Stromal cell of bone marrow (primary cell): Measurements from ENCODE around the gene WWTR1.
A peak's percentile ranks its signal among the peaks of the same experiment; 100 is the strongest.

Experiments used
- DNase-seq: peaks from one replicate; pipeline ENCODE4 v3.0.0-alpha.2; 2012; ENCODE audit warnings: low read depth

WWTR1 gene

GRCh38 chr3:149654188-149654601 lies 3.6 kb downstream of the WWTR1 start:
- DNase-seq: no peak

- DNase-seq: no peak
Observed at GRCh38 chr3:149653564-149653963, 4.3 kb downstream of the WWTR1 start.

GRCh38 chr3:149653136-149653535 lies 4.7 kb downstream of the WWTR1 start:
- no peak for DNase-seq

GRCh38 chr3:149650828-149651227 lies 7.0 kb downstream of the WWTR1 start:
- DNase-seq: no peak

GRCh38 chr3:149648525-149648924 lies 9.3 kb downstream of the WWTR1 start:
- no peak for DNase-seq

GRCh38 chr3:149647812-149648211 lies 10.0 kb downstream of the WWTR1 start:
- DNase-seq: no peak

- no peak for DNase-seq
Observed at GRCh38 chr3:149647285-149647684, 10.5 kb downstream of the WWTR1 start.

- DNase-seq: no peak
Observed at GRCh38 chr3:149646181-149646766, 11.6 kb downstream of the WWTR1 start.

- no peak for DNase-seq
Observed at GRCh38 chr3:149643963-149644362, 13.9 kb downstream of the WWTR1 start.

GRCh38 chr3:149643482-149643798 lies 14.4 kb downstream of the WWTR1 start:
- DNase-seq: no peak

GRCh38 chr3:149640976-149641728 lies 16.7 kb downstream of the WWTR1 start:
- DNase-seq: no peak

GRCh38 chr3:149639093-149639486 lies 18.7 kb downstream of the WWTR1 start:
- no peak for DNase-seq

- no peak for DNase-seq
Observed at GRCh38 chr3:149638228-149639092, 19.4 kb downstream of the WWTR1 start.

- no peak for DNase-seq
Observed at GRCh38 chr3:149635396-149635795, 22.4 kb downstream of the WWTR1 start.

- DNase-seq: no peak
Observed at GRCh38 chr3:149634573-149634972, 23.3 kb downstream of the WWTR1 start.

GRCh38 chr3:149634072-149634471 lies 23.8 kb downstream of the WWTR1 start:
- DNase-seq: no peak

GRCh38 chr3:149632225-149632624 lies 25.6 kb downstream of the WWTR1 start:
- no peak for DNase-seq

- no peak for DNase-seq
Observed at GRCh38 chr3:149630806-149631205, 27.0 kb downstream of the WWTR1 start.

- DNase-seq: peak; percentile 57
Observed at GRCh38 chr3:149628957-149629670, 28.7 kb downstream of the WWTR1 start.

GRCh38 chr3:149626671-149627070 lies 31.2 kb downstream of the WWTR1 start:
- no peak for DNase-seq

GRCh38 chr3:149625795-149626194 lies 32.0 kb downstream of the WWTR1 start:
- DNase-seq: no peak

- DNase-seq: no peak
Observed at GRCh38 chr3:149623824-149624223, 34.0 kb downstream of the WWTR1 start.
